Ureter (tissue), 1 donor: ENCODE measurements around the gene DERA. TPM values are rescaled to one million over a fixed set of nuclear protein-coding genes. Genes with fewer than 3 reads are reported as not detected.

ENCODE experiments used
- DNase-seq: peaks from one replicate; pipeline ENCODE4 v3.0.0-alpha.2; 2020; ENCODE audit warnings: low spot score
- total RNA-seq: library from RNA; stranded (reverse); gene quantifications from one replicate; pipeline ENCODE4 v1.2.4, GENCODE V29; 2023
- donor health status: DM: yes; HTN: yes; CAD: no.

Gene DERA
- total RNA-seq, 1 donor from 2014 or later: 23.1 TPM

DNA sequence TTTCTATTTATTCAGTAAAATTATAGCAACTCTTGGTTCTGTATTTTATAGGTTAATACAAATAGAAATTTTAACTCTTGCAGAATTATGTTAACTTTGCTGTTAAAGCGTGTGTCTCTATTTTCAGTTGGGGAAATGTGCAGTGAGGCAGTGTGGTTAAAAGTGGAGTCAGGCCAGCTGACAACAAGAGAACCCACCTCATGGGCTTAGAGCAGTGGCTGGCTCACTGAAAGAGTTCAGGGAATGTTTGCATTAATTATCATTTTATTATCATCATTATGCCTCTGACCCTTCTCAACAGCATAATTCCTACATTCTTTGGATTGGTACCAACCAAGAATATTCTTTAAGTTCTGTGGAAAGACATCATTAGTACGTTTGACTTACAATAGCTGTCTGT lies 163.8 kb downstream of the DERA start:
- DNase-seq: no peak

DNA sequence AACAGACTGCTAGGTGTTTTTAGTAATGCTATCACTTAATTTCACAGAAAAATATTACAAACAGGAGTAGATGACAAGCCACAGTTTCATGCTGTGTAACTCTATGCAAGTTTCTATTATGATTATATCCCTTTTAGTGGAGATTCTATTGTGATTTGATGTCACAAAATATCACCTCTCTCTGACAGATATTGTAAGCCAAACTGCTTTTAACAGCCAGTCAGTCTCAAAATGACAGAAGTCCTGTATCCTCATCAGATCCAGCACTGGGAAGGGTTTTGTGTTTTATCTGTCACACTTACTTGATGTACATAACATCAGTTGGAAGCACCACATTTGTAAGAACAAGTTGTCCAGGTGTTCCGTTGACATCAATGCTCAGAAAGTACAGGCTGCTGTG lies 164.8 kb downstream of the DERA start:
- DNase-seq: no peak

- no peak for DNase-seq
Measured at GRCh38 chr12:16076557-16076956, 165.4 kb downstream of the DERA start.

DNA sequence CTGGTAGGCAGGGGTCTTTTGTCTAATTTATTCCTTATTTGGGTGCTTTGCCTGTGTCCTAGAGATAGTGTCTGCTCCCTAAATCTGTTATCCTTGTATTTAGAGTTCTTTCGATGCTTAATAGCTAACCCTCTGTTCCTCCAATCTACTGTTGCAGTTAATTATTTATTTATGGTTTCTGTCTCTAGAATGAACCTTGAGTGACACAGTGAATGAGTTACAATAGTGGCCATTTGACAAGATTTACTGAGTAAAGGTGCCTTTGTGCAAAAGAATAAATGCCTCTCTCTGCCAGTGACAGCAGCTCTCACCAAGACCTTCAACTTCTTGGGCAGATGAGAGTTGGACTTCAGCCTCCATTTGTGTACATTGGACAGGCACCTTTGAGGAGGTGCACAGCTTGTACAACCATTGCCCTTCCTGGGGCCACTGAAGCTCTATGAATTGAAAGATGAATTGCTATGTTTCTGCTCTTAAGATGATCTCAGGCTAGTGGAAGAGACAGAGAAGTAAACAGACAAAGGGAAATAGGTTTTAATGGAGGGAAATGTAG lies 165.9 kb downstream of the DERA start:
- no peak for DNase-seq

- no peak for DNase-seq
Measured at GRCh38 chr12:16086462-16086861, 175.3 kb downstream of the DERA start.

- DNase-seq: no peak
Measured at GRCh38 chr12:16086942-16087341, 175.8 kb downstream of the DERA start.

Other genes with a start within 250 kb of the DERA start
- 155 TPM for gene EPS8, start 121.9 kb upstream of the DERA start, total RNA-seq
- 79.8 TPM for gene STRAP, start 28.9 kb upstream of the DERA start, total RNA-seq